Ishikawa (cell line): Measurements from ENCODE around the gene PCSK2.

Experiments used
- EGR1 ChIP-seq: IDR thresholded peaks from 2 replicates; pipeline ENCODE4 v1.6.1; 2012
- EP300 ChIP-seq: IDR thresholded peaks from 2 replicates; pipeline ENCODE4 v1.6.1; 2012; ENCODE audit warnings: borderline replicate concordance
- NFIC ChIP-seq: IDR thresholded peaks from 2 replicates; pipeline ENCODE4 v1.6.1; 2012
- TF ChIP-seq, protein P1 (sequence below): IDR thresholded peaks from 2 replicates; pipeline ENCODE4 v1.6.1; 2012; ENCODE audit warnings: low read depth, mild to moderate bottlenecking

GRCh38 chr20:17374086-17374485, 147.2 kb downstream of the PCSK2 start:
- TF ChIP-seq, protein P1, sequence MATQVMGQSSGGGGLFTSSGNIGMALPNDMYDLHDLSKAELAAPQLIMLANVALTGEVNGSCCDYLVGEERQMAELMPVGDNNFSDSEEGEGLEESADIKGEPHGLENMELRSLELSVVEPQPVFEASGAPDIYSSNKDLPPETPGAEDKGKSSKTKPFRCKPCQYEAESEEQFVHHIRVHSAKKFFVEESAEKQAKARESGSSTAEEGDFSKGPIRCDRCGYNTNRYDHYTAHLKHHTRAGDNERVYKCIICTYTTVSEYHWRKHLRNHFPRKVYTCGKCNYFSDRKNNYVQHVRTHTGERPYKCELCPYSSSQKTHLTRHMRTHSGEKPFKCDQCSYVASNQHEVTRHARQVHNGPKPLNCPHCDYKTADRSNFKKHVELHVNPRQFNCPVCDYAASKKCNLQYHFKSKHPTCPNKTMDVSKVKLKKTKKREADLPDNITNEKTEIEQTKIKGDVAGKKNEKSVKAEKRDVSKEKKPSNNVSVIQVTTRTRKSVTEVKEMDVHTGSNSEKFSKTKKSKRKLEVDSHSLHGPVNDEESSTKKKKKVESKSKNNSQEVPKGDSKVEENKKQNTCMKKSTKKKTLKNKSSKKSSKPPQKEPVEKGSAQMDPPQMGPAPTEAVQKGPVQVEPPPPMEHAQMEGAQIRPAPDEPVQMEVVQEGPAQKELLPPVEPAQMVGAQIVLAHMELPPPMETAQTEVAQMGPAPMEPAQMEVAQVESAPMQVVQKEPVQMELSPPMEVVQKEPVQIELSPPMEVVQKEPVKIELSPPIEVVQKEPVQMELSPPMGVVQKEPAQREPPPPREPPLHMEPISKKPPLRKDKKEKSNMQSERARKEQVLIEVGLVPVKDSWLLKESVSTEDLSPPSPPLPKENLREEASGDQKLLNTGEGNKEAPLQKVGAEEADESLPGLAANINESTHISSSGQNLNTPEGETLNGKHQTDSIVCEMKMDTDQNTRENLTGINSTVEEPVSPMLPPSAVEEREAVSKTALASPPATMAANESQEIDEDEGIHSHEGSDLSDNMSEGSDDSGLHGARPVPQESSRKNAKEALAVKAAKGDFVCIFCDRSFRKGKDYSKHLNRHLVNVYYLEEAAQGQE: no peak
- TF ChIP-seq EP300 (no peak), EGR1 (no peak), NFIC (no peak)
